NCI-H1436 (cell line): ENCODE results near the gene BAHCC1.

Experiments used
- DNase-seq: peaks from one replicate; lab custom pipeline; 2025; lab: John Stamatoyannopoulos, UW

BAHCC1 gene

GRCh38 chr17:81480140-81481072 is 85.1 kb downstream of the BAHCC1 start:
- no peak for DNase-seq

- peak; percentile 95 for DNase-seq
Measured at GRCh38 chr17:81481073-81481799, 86.0 kb downstream of the BAHCC1 start.

DNA sequence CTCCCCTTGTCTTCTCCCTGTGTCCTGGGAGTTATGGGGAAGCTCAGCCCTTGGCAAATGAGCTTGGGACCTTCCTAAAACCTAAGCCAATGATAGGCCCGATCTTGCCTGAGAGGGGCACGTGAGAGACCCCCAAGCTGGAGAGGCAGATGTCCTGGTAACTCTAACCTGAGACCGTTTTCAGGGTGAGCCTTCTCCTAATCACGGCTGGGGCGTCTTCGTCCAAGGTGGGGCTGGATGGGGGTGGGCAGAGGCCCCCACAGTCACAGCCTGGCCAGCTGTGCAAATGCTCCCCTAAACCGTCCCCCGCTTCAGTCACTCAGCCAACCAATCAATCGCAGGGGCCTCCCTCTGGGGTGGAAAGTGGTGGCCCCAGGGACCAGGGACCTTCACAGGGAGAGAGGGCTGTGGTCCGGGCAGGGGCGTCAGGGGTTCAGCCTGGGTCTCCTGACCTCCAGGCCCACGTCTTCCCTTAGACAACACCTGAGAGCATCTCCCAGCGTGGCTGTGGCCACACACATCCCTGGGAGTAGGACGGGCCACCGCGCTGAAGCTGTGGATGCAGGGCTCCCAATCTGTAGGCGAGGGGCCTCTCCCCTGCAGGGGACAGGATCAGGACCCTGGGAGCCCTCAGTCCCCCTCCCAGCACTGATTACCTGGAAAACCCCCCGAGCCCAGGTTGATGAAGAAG is 86.7 kb downstream of the BAHCC1 start:
- DNase-seq = no peak

DNA sequence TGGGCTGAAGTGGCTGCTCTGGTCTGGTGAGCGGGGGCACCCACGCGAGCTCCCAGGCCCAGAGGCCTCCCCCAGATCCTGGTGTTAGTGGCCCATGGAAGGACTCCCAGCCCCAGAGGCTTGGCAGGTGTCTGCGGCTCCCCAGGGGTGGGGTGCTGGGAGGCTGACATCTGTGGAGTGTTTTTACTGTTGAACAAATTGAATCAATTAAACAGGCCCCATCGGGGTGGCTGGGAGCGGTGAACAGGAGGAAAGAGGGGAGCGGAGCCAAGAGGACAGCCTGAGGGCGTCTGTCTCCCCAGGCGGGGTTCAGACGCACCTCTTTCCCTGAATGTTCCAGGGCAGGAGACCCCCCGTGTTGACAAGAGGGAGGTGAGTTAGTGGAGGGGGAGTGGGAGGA is 87.4 kb downstream of the BAHCC1 start:
- DNase-seq = no peak

DNA sequence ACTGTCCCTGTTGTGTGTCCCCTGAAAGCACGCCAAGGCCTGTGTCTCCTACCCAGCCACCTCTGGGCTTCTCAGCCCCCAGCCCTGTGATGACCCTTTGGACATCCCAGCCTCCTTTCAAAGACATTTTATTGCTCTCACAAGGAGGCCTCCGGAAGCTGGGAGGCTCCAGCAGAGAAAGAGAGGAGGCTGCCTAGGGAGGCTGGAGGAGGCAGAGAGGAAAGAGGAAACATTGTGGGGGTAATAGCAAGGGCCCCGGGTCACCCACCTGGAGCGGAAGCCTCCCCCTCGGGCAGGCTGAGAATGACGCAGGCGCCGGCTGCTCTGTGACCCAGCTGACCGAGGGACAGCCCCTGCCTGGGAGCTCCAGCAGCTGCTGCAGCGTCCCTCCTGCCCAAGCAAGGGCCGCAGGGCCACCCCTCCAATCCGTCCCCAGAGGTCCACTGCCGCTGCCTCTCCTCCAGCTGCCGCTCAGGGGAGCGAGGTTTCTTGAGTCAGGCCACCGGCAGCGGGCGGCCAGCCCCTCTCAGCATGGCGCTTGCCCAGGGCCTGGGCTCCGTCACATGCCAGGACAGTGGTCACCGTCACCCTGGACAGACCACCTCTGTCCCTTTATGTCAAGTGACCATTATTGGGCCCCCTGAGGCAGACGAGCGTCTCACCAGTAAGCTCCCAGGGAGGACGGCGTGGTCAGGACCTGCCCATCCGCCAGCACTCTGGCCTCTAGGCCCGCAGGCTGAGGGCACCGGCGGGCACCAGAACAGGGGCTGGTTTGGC is 88.0 kb downstream of the BAHCC1 start:
- no peak for DNase-seq

DNA sequence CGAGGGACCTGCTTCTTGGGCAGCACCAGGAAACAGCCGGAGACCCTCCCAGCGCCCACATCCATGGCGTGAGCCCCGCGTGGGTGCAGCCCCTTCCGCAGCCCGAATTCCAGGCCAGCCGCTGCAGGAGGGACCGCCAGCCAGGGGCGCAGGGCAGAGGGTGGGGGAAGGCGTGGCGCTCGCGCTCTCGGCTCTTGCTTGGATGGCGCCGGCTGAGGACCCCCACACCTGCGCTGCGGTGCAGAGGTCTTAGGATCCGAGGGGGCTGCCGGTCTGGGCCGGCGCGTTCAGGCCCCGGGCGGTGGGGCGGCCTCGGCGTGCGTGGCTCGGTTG is 88.6 kb downstream of the BAHCC1 start:
- DNase-seq = no peak

DNA sequence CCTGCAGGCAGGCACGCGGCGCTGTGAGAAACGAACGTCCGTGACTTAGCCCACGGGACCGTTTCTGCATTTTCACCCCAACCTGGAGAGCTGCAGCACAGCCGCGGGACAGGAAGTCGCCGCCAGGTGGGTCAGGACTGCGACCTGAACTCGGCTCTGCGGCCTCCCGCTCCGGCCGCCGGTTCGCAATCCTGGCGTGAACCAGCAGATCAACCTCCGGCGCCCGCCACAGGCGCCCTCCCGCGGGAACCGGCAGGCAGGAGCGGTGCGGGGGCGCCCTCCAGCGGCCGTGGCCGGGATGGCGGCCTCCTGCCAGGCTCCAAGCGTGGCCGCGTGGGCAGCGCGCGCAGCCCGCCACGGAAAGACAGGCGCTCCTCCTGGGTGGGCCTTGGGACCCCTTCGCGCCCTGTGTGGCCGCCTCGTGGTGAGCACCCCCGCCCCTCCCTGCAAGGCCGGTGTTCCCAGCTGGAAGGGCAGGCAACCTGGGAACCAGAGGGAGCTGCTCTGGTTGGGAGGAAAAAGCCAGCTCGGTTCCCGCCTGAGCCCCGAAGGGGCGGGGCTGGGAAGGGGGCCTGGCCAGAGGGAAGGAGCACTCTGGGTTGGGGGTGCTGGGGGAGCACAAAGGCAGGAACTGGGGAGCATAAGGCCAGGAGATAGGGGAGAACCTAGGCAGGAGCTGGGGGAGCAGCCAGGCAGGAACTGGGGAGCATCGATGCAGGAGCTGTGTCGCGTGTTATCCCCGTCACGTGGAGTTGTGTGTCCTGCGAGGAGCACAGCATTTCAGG is 89.1 kb downstream of the BAHCC1 start:
- peak; percentile 87 for DNase-seq

GRCh38 chr17:81486199-81486810 is 91.0 kb downstream of the BAHCC1 start:
- DNase-seq = no peak

DNA sequence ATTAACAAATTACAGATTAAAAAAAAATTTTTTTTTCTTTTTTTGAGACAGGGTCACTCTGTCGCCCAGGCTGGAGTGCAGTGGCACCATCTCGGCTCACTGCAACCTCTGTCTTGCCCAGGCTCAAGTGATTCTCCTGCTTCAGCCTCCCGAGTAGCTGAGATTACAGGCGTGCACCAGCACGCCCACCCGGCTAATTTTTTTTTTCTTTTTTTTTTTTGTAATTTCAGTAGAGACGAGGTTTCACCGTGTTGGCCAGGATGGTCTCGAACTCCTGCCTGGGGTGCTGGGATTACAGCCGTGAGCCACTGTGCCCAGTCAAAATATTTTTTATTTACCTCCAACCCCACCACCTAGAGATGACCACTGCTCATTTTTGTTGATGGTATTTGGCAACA is 91.8 kb downstream of the BAHCC1 start:
- DNase-seq = no peak

DNA sequence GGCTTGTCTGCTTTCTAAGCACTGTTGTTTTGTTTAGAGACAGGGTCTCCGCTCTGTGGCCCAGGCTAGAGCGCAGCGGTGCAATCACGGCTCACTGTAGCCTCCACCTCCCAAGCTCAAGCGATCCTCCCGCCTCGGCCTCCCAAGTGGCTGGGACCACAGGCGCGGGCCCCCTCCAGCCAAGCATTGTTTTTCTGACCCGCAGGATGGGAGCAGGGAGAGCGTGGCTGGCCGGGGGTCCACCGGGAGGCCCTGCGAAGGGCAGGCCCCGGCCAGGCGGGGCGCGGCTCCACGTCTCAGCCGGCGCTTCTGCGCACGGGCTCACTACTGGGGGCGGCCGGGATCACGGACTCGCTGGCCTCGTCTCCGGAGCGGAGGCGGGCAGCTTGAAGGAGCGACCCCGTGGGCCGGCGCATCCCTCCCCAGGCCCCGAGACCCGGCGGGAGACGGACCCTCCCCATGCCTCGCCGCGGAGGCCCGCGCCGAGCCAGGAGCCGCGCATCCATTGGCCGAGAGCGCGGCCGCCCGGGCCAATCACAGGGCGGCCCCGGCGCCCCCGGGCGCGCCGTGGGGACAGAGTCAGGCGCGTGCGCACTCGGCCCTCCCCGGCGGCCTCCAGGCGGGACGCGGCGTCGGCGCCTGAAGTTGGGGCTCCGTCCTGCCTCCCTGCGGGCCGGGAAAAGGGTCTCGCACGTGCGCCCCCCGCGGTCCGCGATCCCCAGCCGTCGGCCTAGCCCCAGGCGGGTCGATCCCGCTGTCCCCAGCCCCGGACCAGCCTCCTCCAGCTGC is 92.4 kb downstream of the BAHCC1 start:
- DNase-seq = peak; percentile 85

DNA sequence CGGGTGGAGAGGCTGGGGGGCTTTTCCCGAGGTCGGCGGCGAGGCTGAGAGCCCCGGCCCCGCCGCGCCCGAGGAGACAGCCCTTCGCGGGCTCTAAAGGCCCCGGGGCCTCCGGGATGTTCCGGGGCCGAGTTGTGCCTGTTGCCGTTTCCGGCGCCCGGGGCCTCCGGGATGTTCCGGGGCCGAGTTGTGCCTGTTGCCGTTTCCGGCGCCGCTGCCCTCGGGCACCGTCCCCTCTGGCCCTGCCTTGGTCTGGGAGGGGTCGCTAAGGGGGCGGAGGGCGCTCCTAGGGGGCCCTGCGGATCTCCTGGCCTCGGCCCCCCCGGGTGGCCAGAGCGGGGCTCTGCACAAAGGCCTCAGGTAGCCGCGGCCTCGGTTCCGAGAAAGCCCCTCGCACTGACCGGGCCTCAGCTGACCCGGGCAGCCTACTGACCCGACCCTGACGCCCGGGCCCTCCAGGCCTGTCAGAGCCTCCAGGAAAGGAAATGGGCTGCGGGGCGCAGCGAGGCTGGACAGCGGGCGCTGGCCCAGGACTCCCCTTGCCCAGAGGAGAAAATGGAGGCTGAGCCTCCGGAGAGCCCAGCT is 93.1 kb downstream of the BAHCC1 start:
- DNase-seq = no peak

DNA sequence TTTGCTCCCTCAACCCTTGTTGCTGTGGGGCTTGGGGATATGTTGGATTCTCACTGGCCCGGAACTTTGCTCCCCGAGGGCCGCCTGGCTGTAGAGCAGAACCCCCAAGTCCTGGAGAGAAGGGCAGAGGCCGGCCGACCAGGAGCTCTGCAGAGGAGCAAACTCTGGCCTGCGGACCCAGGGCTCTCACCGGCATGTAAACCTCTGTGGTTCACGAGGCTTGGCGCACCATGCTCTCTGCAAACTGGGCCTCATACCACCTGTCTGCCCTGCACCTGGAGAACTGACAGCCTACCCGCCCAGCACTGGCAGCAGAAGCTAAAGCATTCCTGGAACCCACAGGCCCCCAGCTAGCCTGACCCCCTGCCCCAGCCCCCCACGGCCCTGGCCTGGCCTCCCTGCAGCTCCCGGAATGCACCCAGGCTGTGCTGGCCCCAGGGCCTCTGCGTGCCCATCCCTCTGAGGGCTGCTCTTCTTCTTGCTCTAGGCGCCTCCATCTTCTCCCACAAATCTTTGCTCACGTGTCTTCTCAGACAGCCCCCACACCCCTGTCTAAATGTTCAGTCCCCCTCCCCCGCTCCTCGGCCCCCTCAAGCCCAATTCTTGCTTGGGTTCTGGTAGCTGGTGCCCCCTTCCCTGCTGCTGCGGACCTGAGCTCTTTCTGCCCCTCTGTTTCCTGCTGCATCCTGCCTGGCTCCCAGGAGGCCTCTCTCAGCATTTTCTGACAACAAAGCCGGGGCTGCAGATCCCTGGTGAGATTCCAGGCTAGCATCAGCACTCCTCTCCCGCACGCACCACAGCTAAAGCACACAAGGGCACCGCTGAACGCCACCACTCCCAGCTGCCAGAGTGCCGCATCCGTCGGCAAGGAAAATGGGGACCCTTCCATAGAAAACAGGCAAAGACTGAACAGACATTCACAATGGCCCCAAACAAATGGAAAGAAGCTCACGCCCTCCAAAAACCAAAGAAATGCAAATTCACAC is 94.0 kb downstream of the BAHCC1 start:
- DNase-seq = peak; percentile 64

- no peak for DNase-seq
Measured at GRCh38 chr17:81489998-81490992, 95.0 kb downstream of the BAHCC1 start.

DNA sequence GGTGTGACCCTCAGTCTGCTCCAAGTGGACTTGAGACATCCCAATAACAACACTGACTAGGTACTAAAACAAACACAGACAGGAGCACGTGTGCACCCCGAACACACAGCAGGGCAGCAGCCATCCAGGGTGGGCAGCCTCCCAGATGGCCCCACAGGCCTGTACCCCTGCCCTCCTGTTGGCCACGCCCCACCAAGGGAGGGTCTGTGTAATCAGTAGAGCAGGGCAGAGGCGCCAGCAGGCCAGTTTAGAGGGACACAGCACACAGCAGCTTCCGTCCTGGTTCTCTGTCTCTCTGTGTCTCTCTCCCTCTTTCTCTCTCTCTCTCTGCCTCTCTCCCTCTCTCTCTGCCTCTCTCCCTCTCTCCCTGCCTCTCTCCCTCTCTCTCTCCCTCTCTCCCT is 95.9 kb downstream of the BAHCC1 start:
- no peak for DNase-seq

- DNase-seq = no peak
Measured at GRCh38 chr17:81491761-81492160, 96.5 kb downstream of the BAHCC1 start.

- DNase-seq = no peak
Measured at GRCh38 chr17:81492202-81492601, 96.9 kb downstream of the BAHCC1 start.

- no peak for DNase-seq
Measured at GRCh38 chr17:81492706-81493105, 97.4 kb downstream of the BAHCC1 start.
